HG02678 (cell line): ENCODE results near the gene NOXA1.
"Not testable (repeated sequence)": the region's sequence is repeated elsewhere in the genome, so short reads cannot be mapped to it uniquely, and the experiment has no call there.

Experiments used
- ATAC-seq: cut with Tn5 transposase; IDR thresholded peaks from one replicate; pipeline ENCODE4 v1.9.1; 2021; ENCODE audit warnings: mild to moderate bottlenecking, moderate library complexity; ENCODE audit not compliant: unreplicated experiment

NOXA1 gene

DNA sequence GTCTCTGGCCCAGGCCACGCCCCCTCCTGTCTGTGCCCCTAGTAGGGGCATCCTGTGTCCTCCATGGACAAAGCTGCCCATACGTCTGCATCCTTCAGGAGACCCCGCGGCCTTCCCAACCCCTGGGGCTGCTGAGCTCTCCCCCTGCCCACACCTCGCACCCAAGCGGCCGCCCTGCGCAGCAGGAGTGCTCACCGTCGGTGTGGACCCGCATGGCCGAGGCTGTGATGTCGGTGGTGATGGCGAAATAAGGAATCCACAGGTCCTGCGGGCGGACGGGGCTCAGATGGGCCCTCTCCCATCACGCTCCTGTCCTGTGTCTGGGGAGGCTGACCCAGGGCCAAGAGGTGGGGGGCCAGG, 40.7 kb downstream of the NOXA1 start:
- no peak for ATAC-seq

DNA sequence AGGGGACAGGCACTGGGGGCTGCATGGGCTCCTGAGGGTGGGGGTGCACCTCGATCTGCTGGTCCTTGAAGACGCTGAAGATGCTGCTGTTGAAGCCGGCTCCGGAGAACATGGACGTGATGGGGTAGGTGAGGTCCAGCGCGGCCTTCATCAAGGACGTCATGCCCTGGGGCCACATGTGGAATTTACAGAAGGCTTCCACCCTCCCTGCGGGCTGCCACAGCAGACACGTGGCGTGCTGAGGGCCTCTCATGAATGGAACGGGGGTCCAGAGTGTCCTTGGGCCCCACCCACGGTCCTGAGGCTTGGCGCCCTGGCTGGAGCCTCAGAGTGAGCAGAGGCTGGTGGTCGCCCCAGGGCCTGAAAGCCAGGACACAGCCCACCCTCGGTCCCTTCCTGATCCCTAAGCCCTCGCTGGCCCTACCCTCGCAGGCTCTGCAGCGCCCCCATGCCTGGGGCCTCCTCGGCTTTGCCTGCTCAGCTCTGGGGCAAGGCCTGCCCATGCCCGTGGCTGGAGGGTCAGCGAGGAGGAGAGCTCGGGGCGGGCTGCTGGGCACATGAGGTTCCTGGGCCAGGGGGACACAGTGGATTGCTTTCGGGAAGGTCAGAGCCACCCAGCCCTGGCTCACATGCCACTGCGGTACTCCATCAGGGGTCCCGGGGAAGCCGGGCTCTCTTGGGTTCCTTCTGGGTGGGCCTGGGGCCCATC, 41.3 kb downstream of the NOXA1 start:
- ATAC-seq, result no peak

DNA sequence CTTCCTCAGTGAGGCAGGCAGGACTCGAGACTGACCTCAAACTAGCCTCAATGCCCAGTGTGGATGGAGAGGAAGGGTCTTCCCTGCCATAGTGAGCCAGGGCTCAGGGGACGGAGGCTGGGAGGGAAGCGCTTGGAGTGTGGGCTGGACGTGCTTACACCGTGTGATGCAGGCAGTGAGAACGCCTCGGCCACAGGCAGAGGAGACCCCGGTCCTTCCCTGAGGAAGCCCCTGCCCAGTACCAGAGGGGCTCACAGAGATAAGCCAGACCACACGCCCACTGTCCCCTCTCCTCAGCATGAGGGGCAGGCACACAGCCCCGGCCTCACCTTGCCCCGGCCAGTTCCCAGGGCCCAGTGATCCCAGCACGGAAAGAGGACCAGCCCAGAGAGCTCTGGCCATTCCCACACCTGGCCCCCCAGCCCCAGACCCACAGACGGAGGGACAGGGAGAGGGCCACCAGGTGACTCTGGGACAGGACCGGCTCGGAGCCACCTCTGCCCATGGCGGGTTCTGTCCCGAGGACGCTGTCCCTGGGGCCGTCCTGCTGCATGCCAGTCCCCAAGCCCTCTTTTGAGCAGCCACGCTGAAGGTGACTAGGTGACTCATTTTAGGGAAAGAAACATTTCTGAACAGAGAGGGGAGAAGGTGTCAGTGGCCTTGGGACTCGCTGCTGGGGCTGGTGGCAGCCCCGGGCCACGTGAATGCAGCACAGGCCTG, 42.0 kb downstream of the NOXA1 start:
- no peak for ATAC-seq

DNA sequence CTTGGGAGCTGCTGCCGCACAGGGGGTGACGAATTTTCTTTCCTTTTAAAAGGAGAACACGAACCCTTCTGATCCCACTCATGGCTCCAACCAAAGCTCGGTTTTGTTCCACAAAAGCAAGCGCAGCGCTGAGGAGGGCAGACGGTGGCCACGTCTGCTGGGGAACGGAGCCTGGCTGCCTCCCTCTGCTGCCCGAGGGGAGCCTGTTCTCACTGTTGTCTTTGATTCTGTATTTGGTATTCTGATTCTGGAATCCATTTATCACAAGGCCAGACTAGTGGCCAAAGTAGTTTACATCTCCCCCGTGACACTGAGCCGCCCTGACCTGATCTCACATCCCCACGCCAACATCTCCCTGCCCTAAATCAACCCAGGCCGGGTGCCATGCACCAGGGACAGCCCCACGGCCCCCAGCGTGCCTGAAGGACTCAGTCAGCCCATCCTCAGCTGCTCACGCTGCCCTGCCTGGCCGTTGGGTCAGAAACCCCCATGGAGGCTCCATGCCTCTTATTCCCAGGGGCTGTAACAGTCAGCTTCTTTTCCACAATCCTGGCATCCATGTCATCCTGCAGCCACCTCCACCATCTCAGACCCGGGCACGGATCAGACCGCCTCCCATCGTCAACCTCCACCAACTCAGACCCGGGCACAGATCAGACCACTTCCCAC, 42.7 kb downstream of the NOXA1 start:
- no peak for ATAC-seq

DNA sequence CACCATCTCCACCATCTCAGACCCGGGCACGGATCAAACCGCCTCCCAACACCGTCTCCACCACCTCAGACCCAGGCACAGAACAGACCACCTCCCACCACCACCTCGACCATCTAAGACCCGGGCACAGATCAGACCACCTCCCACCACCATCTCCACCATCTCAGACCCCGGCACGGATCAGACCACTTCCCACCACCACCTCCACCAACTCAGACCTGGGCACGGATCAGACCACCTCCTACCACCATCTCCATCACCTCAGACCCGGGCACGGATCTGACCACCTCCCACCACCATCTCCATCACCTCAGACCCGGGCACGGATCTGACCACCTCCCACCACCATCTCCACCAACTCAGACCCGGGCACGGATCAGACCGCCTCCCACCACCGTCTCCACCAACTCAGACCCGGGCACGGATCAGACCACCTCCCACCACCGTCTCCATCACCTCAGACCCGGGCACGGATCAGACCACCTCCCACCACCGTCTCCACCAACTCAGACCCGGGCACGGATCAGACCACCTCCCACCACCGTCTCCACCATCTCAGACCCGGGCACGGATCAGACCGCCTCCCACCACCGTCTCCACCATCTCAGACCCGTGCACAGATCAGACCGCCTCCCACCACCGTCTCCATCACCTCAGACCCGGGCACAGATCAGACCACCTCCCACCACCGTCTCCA, 43.3 kb downstream of the NOXA1 start:
- ATAC-seq, result not testable (repeated sequence)

DNA sequence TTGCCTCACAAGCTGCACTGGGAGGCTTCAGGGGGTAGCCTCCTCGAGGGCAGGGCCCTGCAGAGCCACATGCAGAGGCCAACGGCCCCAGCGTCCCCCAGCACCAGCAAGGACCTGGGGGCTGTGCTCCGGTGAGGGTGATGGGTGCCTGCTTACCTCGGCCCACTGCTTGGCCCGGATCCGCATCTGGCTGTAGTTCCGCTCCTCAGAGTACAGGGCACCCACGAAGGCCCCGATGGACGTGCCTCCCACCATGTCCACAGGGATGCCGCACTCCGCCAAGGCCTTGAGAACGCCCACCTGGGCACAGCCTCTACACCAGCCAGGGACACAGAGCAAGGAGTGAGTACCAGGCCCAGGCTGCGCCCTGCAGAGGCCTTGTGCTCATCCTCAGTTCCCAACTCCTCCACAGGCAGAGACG, 44.0 kb downstream of the NOXA1 start:
- no peak for ATAC-seq

DNA sequence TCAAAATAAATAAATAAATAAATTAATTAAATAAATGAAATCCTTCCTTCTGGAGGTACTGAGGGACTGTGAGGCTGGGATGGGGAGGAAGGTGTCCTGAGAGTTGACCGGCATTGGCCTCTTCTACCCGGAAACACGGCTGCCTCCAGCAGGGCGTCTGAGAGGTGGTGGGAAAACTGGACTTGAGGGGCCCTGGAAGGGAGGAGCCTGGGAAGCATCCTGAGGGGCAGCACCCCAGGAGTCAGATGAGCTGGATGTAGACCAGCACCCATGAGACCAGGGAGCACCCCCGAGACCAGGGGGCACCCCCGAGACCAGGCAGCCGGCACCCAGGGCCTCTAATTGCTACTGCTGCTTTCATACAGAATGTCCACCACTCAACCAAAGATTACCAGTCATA, 44.7 kb downstream of the NOXA1 start:
- no peak for ATAC-seq

DNA sequence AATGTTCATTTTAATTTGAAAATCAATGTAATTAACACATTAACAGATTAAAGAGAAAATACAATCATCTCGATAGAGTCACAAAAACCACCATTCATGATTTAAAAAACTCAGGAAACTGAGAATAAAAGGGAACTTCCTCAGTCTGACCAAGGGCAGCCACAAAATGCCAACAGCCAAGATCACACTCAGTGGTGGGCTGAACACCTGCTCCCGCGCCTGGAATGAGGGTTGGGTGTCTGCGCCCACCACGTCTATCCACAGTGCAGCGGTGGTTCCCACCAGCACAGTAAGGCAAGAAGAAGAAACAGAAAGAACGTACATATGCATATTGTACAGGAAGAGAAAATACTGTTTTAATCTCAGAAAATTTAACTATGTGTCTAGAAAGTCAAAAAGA, 47.6 kb downstream of the NOXA1 start:
- ATAC-seq, result no peak

DNA sequence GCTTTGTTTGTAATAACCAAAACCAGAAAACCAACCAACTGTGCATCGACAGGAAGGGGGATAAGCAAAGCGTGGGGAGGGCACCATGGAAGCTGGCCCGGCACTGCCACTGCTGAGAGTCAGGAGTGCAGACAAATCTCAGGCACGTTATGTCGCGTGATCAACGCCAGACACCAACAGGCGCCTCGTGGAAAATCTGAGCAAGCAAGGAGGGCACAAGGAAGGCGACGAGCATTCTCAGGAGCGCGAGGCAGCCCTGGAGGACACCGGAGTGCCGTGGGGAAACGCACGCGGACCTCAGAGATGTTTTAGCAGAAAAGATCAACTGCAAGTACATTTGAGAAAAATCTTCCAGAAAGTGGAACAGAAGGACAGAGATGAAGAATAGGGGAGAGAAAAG, 51.1 kb downstream of the NOXA1 start:
- no peak for ATAC-seq

DNA sequence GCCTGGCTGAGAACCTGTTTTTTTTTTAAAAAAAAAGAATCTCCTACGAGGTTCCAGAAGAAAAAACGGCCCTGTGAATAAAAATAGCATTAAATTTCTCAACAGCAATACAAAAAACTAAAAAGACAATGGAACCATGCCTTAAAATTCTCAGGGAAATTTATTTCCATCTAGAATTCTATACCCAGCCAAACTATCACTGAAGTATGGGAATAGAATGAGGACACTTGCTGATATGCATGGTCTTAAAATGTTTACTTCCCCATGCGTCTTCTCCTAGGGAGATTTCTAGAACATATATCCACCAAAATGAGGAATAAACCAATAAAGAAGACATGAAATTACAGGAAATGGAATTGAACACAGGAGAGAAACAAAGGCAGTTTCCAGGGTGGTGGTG, 52.5 kb downstream of the NOXA1 start:
- ATAC-seq, result no peak

DNA sequence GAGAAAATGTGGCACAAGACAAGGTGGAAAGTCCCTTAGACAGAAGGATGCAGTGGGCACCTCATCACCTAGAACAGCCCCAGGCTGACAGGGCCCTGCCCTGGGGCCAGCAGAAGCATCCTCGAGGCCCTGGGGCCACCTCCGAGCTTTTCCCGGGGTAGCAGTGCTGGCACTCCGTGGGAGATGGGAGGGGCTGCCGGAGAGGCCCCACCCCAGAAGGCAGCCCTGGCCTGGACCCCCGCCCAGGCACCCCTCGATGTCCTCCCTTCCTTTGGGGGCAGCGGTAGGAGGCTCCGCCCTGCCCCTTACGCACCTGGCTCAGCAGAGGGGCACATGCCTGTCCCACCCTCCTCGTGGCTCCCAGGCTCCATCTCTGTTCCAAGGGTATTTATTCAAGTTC, 53.7 kb downstream of the NOXA1 start:
- ATAC-seq, result no peak

DNA sequence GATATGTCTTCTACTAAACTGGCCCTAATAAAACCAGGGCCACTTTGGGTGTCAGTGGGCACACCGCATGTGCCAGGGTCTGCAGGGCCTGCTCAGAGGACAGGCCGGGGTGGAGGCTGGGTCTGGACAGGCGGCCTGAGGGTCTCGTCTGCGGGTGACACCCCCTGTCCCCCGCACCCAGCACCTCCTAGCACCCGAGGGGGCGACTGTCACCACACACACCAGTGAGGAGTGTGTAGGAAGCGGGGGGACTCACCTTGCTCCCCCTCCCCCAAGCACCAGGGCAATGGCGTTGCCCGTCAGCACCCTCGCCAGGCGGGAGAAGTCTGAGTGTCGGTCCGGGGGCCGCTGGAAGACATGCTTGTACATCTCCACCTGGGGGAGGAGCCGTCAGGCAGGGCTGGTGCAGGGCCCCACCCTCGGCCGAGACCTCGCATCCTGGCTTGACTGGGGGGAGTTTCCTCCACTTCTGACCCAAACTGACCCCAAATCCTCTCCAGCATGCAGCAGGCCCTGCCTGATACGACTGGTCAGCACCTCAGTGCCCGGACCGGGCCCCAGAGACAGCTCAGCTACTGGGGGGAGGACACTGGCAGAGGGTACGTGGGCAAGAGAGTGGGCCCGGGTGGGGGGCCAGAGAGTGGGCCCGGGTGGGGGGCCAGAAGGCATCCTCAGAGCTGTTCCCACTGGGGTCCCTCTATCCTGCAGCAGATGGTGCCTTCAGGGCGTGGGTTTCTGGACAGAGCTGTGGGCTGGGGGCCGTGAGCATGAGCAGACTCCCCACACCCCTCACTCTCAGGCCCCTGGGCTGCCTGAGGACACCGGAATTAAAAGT, 54.8 kb downstream of the NOXA1 start:
- ATAC-seq, result no peak

DNA sequence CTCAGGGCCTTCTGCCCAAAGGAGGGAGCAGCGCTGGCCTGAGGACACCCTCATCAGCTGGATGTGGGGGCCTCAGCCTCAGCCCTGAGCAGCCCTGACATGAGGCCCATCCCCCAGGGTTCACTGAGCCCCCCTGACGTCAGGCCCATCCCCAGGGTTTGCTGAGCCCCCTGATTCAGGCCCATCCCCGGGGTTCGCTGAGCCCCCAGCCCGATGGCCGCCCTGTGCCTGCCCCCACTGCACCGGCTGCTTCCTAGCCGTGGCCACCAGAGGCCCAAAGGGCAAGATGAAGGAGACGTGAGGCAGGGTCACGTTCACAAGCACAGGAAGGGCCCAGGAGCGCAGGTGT, 55.4 kb downstream of the NOXA1 start:
- no peak for ATAC-seq

DNA sequence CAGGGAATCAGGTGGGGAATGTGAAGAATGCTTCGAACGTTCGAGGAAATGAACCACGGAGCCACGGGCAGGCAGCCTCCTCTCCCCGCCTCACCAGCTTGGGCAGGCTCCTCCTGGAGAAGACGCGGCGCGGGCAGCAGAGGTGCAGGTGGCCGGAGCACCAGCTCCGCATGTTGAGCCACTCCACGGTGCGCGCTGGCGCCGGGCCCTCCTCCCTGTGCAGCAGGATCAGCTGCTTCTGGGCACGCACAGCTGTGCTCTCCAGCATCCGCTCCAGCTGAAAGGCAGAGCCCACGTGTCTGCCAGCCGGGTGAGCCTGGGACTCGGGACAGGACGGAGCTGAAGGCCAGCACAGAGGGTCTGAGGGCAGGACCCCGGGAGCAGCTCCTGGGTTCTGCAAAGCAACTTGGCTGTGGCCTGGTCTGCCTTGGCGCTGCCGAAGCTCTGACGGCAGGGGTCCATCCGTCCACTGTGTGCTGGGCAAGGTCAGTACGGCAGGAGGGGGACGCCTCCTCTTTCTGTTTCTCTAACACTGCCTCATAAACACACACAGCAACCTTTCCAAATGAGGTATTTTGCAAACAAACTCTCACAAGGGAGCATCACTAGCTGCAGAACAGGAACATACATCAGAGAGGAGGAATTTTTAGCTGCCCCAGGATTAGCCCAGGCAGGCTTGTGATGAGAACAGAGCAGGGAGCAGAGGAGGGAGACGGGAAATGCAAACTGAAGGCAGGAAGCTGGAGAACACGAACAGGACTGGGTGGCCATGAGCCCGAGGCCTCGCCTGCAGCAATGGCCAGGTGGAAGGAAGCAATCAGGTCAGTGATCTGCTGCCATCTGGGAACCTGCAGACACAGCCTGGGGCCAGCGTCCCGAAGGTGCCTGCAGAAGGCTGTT, 56.0 kb downstream of the NOXA1 start:
- ATAC-seq, result no peak

DNA sequence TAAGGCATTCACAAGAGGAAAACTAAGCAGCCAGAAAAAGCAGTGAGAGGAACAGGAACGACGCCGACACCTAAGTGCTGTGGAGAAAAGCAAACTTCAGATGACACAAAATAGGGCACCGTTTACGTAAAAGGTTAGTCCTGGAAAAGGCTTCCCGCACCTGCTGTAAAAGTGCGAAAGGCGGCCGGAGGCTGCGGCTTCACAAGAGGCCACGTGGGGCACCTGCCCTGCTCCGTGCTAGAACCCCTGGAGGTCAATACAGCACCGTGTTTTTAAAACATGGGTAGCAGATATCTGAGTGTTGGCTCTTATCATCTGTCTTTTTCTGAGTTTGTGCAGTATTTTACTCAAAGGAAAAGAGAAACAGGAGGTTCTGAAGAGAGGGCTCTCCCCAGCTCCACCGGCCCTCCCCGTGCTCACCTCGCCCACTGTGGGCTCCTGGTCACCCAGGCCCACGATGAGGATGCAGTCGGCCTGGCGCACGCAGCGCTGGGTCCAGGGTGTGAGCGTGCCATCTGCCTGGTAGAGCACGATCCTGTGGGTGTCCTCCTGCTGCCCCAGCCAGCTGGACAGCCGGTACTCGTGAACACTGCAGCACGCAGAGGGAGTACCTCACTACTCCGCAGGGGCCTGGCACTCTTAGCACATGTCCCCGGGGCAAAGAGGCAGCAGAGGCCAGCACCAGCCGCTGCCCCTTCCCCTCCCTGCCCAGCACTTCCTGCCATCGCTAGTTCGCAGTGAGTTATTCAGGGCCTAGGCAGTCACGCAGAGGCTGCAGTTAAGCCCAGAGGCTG, 56.9 kb downstream of the NOXA1 start:
- no peak for ATAC-seq

DNA sequence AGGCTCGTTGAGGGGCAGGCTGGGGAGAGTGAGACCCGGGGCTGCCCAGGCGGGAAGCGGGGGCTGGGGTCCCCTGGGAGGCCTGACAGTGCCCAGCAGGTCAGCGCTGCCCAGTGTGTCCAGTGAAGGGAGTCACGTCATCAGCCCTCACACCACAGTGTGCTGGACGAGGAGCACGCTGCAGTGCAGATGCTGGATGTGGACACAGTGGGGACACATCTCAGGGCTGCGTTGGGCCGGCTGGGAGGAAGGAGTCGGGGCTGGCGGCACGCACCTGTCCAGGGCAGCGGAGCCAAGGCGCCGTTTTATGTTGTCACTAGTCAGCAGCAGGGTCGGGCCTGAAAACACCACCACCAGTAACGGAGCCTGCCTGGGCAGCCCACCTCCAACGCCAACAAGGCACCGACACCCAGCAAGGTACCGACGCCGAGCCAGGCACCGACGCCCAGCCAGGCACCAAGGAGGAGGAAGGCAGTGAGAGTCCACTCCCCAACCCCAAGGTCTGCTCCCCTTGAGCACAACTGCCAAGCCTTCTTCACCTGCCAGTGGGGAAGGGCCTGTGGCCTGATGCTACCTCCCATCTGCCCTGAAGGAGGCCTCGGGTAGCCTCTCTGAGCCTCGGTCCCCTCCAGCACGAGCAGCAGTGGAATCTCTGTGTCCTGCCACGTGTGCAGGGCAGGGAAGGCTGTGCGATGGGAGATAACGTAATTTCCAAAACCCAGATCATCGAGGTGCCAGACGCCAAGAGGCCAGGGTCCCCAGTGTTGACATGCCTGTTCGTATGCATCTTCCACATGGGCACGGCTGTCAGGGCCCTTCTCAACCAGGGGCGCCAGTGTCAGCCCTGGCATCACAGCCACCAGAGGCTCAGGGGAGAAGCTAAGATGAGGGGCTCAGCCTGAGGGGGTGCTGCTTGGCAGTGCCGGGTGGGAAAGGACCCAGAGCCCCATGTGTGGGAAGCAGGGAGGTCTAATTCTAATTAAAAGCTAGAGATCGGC, 57.8 kb downstream of the NOXA1 start:
- ATAC-seq, result no peak

DNA sequence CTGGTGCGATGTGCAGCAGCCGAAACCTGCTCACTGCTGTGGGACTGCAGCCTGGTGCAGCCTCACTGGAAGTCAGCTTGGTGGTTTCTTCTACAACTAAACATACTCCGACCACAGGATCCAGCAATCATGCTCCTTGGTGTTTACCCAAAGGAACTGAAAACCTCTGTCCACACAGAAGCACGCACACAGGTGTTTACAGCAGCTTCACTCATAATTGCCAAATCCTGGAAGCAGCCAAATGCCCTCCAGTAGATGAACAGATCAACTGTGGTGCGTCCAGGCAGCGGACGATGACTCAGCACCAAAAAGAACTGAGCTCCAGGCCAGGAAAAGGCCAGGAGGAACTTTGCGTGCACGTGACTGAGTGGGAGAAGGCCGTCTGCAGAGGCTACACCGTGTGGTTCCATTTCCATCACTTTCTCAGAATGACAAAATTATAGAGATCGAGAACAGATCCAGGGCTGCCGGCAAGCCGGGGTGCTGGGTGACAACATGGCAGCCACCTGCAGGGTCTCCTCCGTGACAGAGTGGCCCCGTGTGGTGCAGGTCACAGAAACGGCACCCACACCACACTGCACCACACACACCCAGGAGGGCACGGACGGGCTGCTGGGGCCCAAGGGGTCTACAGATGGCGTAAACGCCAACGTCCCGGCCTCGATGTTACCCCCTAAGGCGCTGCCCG, 59.0 kb downstream of the NOXA1 start:
- ATAC-seq, result no peak
